Cardiac muscle cell (in vitro differentiated cells and primary cell): ENCODE measurements around the gene MTHFS. TPM values are rescaled to one million over a fixed set of nuclear protein-coding genes. Genes with fewer than 3 reads are reported as not detected.
"Not testable (repeated sequence)": the region's sequence is repeated elsewhere in the genome, so short reads cannot be mapped to it uniquely, and the experiment has no call there.

Experiments
- DNase-seq, 2 donors: peaks; one replicate each; pipeline versions ENCODE4 v3.0.0 to v3.0.0-alpha.2; 2010 to 2017; ENCODE audit warnings: low read depth in 1 of 2, low spot score in 1 of 2
- H3K27ac ChIP-seq: fragments of 200-600 bp; sonication (generic); 2 replicates; pipeline ENCODE4 v1.5.1; 2016
- H3K27me3 ChIP-seq: fragments of 200-600 bp; sonication (generic); 2 replicates; pipeline ENCODE4 v1.6.0; 2016; ENCODE audit warnings: control low read depth
- H3K36me3 ChIP-seq: fragments of 200-600 bp; sonication (generic); 2 replicates; pipeline ENCODE4 v1.5.1; 2016; ENCODE audit warnings: control low read depth
- H3K4me1 ChIP-seq: fragments of 200-600 bp; sonication (generic); 2 replicates; pipeline ENCODE4 v1.8.1; 2017; ENCODE audit warnings: low read depth, mild to moderate bottlenecking, mixed run types
- H3K4me3 ChIP-seq: fragments of 200-600 bp; sonication (generic); 2 replicates; pipeline ENCODE4 v1.5.1; 2016; ENCODE audit warnings: mild to moderate bottlenecking
- H3K9me3 ChIP-seq: fragments of 200-600 bp; sonication (generic); 2 replicates; pipeline ENCODE4 v1.5.1; 2017; ENCODE audit warnings: low read depth, mild to moderate bottlenecking, control low read depth
- CTCF ChIP-seq: IDR thresholded peaks from 2 replicates; pipeline ENCODE4 v1.5.1; 2012; ENCODE audit warnings: low read depth, mild to moderate bottlenecking, low read length
- polyA plus RNA-seq: library from polyadenylated mRNA; unstranded; fragments of >200 nt; fragmentation: Nextera tagmentation; extraction: Ambion mirVana; gene quantifications from 2 replicates; pipeline ENCODE4 v1.2.1, GENCODE V29; 2016
- total RNA-seq: library from RNA; depleted of rRNA; stranded (reverse); fragments of >200 nt; gene quantifications from 2 replicates; pipeline ENCODE4 v1.2.3, GENCODE V29; 2016

MTHFS gene
- total and polyA plus RNA-seq, 2 experiments from 2014 or later: 37.8 to 48.6 TPM

- Histone ChIP-seq H3K27ac (no peak overlapping the region), H3K36me3 (no peaks in the 10 kb centered on the region), H3K9me3 (no peaks in the 10 kb centered on the region), H3K4me1 (peaks cover 12% of the 10 kb centered on the region), H3K4me3 (no peak overlapping the region), H3K27me3 (no peaks in the 10 kb centered on the region)
- TF ChIP-seq CTCF: no peak
- no peak for DNase-seq
Measured at GRCh38 chr15:79938143-79938542, 41.3 kb upstream of the MTHFS start.

GRCh38 chr15:79935556-79936201, 38.9 kb upstream of the MTHFS start:
- peaks cover 12% of the 10 kb centered on the region for H3K4me1 ChIP-seq
- peak overlapping the region; percentile 87 for H3K27ac ChIP-seq
- not testable (repeated sequence) for H3K9me3 ChIP-seq, H3K36me3 ChIP-seq, H3K27me3 ChIP-seq, H3K4me3 ChIP-seq
- peak; percentile 24 to 47 for DNase-seq

GRCh38 chr15:79933231-79933630, 36.4 kb upstream of the MTHFS start:
- no peaks in the 10 kb centered on the region for H3K27me3 ChIP-seq
- H3K9me3 ChIP-seq: no peaks in the 10 kb centered on the region
- no peak for TF ChIP-seq CTCF
- H3K4me1 ChIP-seq: peaks cover 12% of the 10 kb centered on the region
- no peak overlapping the region for H3K4me3 ChIP-seq
- no peak overlapping the region for H3K27ac ChIP-seq
- peak in 1 of 2 donors; percentile 10 for DNase-seq
- H3K36me3 ChIP-seq: no peaks in the 10 kb centered on the region

GRCh38 chr15:79932447-79932846, 35.6 kb upstream of the MTHFS start:
- TF ChIP-seq CTCF: no peak
- Histone ChIP-seq H3K36me3 (no peaks in the 10 kb centered on the region), H3K27me3 (no peaks in the 10 kb centered on the region), H3K4me3 (no peak overlapping the region), H3K4me1 (peaks cover 12% of the 10 kb centered on the region), H3K27ac (no peak overlapping the region), H3K9me3 (no peaks in the 10 kb centered on the region)
- DNase-seq: peak in 1 of 2 donors; percentile 55

GRCh38 chr15:79930516-79930915, 33.7 kb upstream of the MTHFS start:
- peaks cover 6% of the 10 kb centered on the region for H3K4me1 ChIP-seq
- no peak for DNase-seq
- no peaks in the 10 kb centered on the region for H3K9me3 ChIP-seq
- no peak overlapping the region for H3K4me3 ChIP-seq
- H3K27me3 ChIP-seq: no peaks in the 10 kb centered on the region
- TF ChIP-seq CTCF: no peak
- no peak overlapping the region for H3K27ac ChIP-seq
- no peaks in the 10 kb centered on the region for H3K36me3 ChIP-seq

- H3K27ac ChIP-seq: no peak overlapping the region
- TF ChIP-seq CTCF: no peak
- H3K4me3 ChIP-seq: no peak overlapping the region
- DNase-seq: no peak
- H3K36me3 ChIP-seq: no peaks in the 10 kb centered on the region
- H3K27me3 ChIP-seq: no peaks in the 10 kb centered on the region
- H3K9me3 ChIP-seq: no peaks in the 10 kb centered on the region
- H3K4me1 ChIP-seq: no peaks in the 10 kb centered on the region
Measured at GRCh38 chr15:79929412-79929811, 32.6 kb upstream of the MTHFS start.

- H3K9me3 ChIP-seq, H3K4me3 ChIP-seq, DNase-seq, H3K27ac ChIP-seq, H3K27me3 ChIP-seq, H3K4me1 ChIP-seq, H3K36me3 ChIP-seq: not testable (repeated sequence)
Measured at GRCh38 chr15:79926116-79926515, 29.3 kb upstream of the MTHFS start.
